Psoas muscle (tissue), 8 donors: Measurements from ENCODE around the gene TTLL6. TPM values are rescaled to one million over a fixed set of nuclear protein-coding genes. Genes with fewer than 3 reads are reported as not detected.

Source experiments
- ATAC-seq, 4 donors: fragments of 200-7000 bp; cut with Tn5 transposase; one replicate each; pipeline ENCODE4 v1.9.1; 2020; ENCODE audit warnings: moderate library complexity in 3 of 4, mild to moderate bottlenecking in 2 of 4
- DNase-seq, 2 donors: peaks; one replicate each; pipeline ENCODE4 v3.0.0-alpha.2; 2020
- H3K27ac ChIP-seq: fragments of 200-600 bp; one replicate; pipeline ENCODE4 v1.8.0; 2022
- H3K27me3 ChIP-seq, 3 donors: fragments of 200-600 bp in 1 of 3; one replicate each; pipeline versions ENCODE4 v1.6.1 to v1.8.0; 2013 to 2022; ENCODE audit warnings: low read length in 2 of 3, mild to moderate bottlenecking in 2 of 3, moderate library complexity in 1 of 3; ENCODE audit not compliant: insufficient read depth in 3 of 3
- H3K36me3 ChIP-seq, 2 donors: fragments of 200-600 bp in 1 of 2; one replicate each; pipeline versions ENCODE4 v1.6.1 to v1.8.0; 2013 to 2022; ENCODE audit warnings: low read depth in 1 of 2, mild to moderate bottlenecking in 1 of 2, moderate library complexity in 1 of 2; ENCODE audit not compliant: insufficient read depth in 1 of 2
- H3K4me1 ChIP-seq: fragments of 200-600 bp; one replicate; pipeline ENCODE4 v1.8.0; 2022
- H3K4me3 ChIP-seq: fragments of 200-600 bp; one replicate; pipeline ENCODE4 v1.8.0; 2022; ENCODE audit warnings: mild to moderate bottlenecking
- H3K9me3 ChIP-seq: fragments of 200-600 bp; one replicate; pipeline ENCODE4 v1.8.0; 2022
- WGBS, 3 donors: extraction: QIAGEN DNeasy Blood & Tissue Kit; methylation state at CpG; one replicate each; pipeline versions ENCODE4 v1.1.6 to v1.1.7; 2013; 5-methylcytosine and 5-hydroxymethylcytosine counted together
- intact Hi-C, 2 donors: fragments of 100-400 bp; cut with DNase I; formaldehyde crosslinking; loops; one replicate each; pipeline versions ENCODE4 v1.11.0 to v1.14.2; 2022
- polyA plus RNA-seq, 3 donors: library from polyadenylated mRNA; stranded (reverse); fragments of 200-250 nt; gene quantifications; one replicate each; pipeline ENCODE4 v1.2.3, GENCODE V29; 2013
- total RNA-seq, 4 donors: library from RNA; stranded (reverse); fragmentation: NEBNext Ultra II Directional in 2 of 4; extraction: Animal tissue kit (Norgen Biotek cat#: 25700) in 2 of 4; gene quantifications; one replicate each; pipeline versions ENCODE4 v1.2.1 to v1.2.4, GENCODE V29; 2021 to 2023
- TF ChIP-seq, protein P1 (sequence below): fragments of 200-600 bp; IDR thresholded peaks from one replicate; pipeline ENCODE4 v1.8.0; 2022; ENCODE audit warnings: antibody characterized with exemption
- donor health status: healthy with polysubstance abuse.
- donor health status: DM: no; HTN: no; CAD: no; lungs with moderate emphysema.
- donor health status: Bipolar disorder and iron deficiency.
- donor health status: healthy.
- donor health status: DM: yes; HTN: yes; CAD: no.
- donor health status: DM: no; HTN: no; CAD: no.
- donor health status: DM: no; HTN: no; CAD: no.
- donor health status: DM: yes; HTN: yes; CAD: no.

TTLL6 gene
- total and polyA plus RNA-seq, 7 donors, result 0.03 to 0.05 TPM; not detected in 5

DNA sequence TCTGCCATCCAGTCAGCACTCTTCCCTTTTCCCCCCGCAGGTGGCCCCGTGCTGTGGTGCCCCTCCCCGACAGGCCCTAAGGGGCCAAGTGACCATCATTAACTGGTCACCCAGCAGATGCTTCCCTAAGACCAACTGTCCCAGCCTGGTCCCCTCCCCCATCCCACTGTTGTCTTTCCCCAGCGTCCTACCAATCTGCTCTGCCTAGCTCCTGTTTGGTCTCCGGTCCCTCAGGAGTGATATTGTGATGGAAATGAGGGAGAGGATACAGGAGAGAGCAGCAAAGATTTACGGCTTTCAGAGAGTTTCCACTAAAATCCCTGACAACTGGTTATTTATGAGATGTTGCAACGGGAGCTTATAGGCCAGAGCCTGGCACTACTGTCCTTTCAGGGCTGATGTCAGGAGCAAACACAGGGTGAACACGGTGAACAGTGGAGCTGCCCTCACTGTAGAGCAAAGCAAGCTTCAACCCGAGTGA is 1.4 kb upstream of the TTLL6 start:
- WGBS, 3 donors, result 50 to 53% (median 52%) methylated on average over 9 of the region's 9 CpGs
- intact Hi-C loops, result loop anchor here in 1 of 2 donors (5.0 kb wide), 1 partner anchor 1741 kb away; no protein-coding TSS in a partner anchor
- H3K36me3 ChIP-seq, result no peaks in the 10 kb centered on the region
- DNase-seq (no peak), ATAC-seq (no peak)
- peaks cover 0 to 65% (median 6%) of the 10 kb centered on the region in 3 donors for H3K27me3 ChIP-seq
- TF ChIP-seq, protein P1, sequence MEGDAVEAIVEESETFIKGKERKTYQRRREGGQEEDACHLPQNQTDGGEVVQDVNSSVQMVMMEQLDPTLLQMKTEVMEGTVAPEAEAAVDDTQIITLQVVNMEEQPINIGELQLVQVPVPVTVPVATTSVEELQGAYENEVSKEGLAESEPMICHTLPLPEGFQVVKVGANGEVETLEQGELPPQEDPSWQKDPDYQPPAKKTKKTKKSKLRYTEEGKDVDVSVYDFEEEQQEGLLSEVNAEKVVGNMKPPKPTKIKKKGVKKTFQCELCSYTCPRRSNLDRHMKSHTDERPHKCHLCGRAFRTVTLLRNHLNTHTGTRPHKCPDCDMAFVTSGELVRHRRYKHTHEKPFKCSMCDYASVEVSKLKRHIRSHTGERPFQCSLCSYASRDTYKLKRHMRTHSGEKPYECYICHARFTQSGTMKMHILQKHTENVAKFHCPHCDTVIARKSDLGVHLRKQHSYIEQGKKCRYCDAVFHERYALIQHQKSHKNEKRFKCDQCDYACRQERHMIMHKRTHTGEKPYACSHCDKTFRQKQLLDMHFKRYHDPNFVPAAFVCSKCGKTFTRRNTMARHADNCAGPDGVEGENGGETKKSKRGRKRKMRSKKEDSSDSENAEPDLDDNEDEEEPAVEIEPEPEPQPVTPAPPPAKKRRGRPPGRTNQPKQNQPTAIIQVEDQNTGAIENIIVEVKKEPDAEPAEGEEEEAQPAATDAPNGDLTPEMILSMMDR, result no peak
- H3K27ac ChIP-seq, result no peak overlapping the region
- H3K9me3 ChIP-seq, result no peaks in the 10 kb centered on the region
- no peak overlapping the region for H3K4me3 ChIP-seq
- no peaks in the 10 kb centered on the region for H3K4me1 ChIP-seq

DNA sequence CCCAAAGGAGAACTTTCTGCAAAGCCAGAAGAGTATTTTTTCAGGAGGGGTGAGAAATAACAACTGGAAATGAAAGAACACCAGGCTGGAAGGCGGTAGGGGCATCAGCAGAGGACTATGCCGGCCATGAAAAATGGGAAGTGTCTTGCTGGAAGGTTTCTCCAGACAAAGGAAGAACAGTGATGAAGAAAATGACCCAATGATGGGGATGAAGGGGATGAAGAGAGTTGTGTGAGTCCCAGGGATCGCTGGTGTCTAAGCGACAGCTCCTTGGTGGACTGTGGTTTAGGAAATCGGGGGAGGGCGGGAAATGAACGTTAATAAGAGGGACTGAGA is 623 bp downstream of the TTLL6 start:
- no peaks in the 10 kb centered on the region for H3K4me1 ChIP-seq
- H3K9me3 ChIP-seq, result no peaks in the 10 kb centered on the region
- H3K4me3 ChIP-seq, result peak overlapping the region; percentile 59
- WGBS, 3 donors, result 4 to 7% (median 6%) methylated on average over 7 of the region's 7 CpGs
- ATAC-seq (peak in 1 of 4 donors; percentile 11), DNase-seq (no peak)
- no peaks in the 10 kb centered on the region for H3K36me3 ChIP-seq
- no peak overlapping the region for H3K27ac ChIP-seq
- intact Hi-C loops, result loop anchor here in 1 of 2 donors (5.0 kb wide), 1 partner anchor 1739 kb away; no protein-coding TSS in a partner anchor
- H3K27me3 ChIP-seq, result peaks cover 0 to 71% (median 6%) of the 10 kb centered on the region in 3 donors
- TF ChIP-seq, protein P1, result no peak

DNA sequence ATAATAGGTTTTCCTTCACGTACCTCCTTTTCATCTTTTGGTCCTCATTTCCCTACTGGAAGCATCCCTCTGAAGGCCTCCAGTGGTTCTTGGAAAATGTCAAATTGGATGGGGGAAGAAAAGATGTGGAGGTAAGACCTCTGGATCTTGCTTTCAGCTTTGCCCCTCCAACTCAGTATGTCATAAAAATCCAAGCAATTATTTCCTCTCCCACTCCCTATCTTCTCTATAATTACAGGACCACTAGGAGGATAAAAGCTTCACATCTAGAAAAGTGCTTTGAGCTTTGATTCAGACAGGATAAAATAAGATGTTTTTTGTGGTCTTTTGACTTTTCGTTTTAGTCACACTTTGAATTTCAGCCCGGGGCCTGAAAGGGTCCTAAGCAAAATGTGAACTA is 1.7 kb downstream of the TTLL6 start:
- no peaks in the 10 kb centered on the region for H3K9me3 ChIP-seq
- no peak overlapping the region for H3K4me3 ChIP-seq
- DNase-seq (no peak), ATAC-seq (no peak)
- no peak overlapping the region for H3K27ac ChIP-seq
- H3K27me3 ChIP-seq, result peaks cover 0 to 68% (median 6%) of the 10 kb centered on the region in 3 donors
- no peaks in the 10 kb centered on the region for H3K36me3 ChIP-seq
- 57 to 68% (median 60%) methylated on average over 3 of the region's 3 CpGs for WGBS, 3 donors
- H3K4me1 ChIP-seq, result no peaks in the 10 kb centered on the region
- intact Hi-C loops, result loop anchor here in 1 of 2 donors (2.0 to 5.0 kb wide), 2 partner anchors 63 to 1738 kb away; no protein-coding TSS in a partner anchor
- TF ChIP-seq, protein P1, result no peak

DNA sequence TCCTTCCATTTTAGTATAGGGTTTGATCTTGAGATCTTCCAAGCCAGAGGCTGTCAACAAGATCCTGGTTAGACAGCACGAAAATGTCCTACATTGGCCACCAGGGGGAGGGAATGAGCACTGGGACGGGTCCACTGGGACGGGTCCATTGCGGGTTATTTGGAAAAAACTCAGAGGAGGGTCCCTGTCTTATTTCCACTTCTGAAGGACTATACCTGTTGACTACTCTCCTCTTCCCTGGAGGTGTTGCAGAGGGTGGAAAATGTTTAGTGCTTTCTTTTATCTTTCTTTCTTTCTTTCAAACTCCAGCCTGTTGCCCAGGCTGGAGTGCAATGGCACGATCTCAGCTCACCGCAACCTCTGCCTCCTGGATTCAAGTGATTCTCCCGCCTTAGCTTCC is 2.5 kb downstream of the TTLL6 start:
- Histone ChIP-seq H3K36me3 (no peaks in the 10 kb centered on the region), H3K4me3 (no peak overlapping the region), H3K9me3 (no peaks in the 10 kb centered on the region), H3K4me1 (no peaks in the 10 kb centered on the region), H3K27ac (no peak overlapping the region), H3K27me3 (peaks cover 0 to 60% (median 6%) of the 10 kb centered on the region in 3 donors)
- WGBS, 3 donors, result 24 to 29% (median 25%) methylated on average over 7 of the region's 7 CpGs
- DNase-seq, result peak in 1 of 2 donors; percentile 28
- peak; percentile 43 to 67 (median 50) for ATAC-seq
- TF ChIP-seq, protein P1, result peak; percentile 83
- intact Hi-C loops, result loop anchor here in 1 of 2 donors (2.0 to 5.0 kb wide), 2 partner anchors 64 to 218 kb away; no protein-coding TSS in a partner anchor

DNA sequence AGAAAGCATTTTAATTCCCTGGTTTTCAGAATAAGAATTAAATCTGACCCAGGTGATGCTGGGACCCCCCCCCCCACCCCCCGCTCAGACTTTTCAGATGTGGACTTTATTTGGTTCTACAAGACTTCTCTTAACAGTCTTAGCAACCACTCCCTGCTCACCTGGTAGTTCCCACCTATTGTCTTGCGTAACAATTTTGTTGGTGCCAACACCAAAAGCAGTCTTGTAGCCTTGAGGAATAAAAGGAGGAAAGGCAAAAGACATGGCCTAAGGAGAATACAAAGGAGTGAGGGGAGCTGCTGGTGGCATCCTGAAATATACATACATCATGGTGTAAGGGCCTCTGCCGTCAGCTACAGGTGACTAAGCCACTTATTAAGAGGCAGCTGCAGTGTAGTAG is 5.0 kb downstream of the TTLL6 start:
- TF ChIP-seq, protein P1, result no peak
- Histone ChIP-seq H3K27me3 (peaks cover 0 to 35% (median 0%) of the 10 kb centered on the region in 3 donors), H3K4me1 (no peaks in the 10 kb centered on the region), H3K9me3 (no peaks in the 10 kb centered on the region), H3K27ac (no peak overlapping the region), H3K36me3 (no peaks in the 10 kb centered on the region), H3K4me3 (no peak overlapping the region)
- ATAC-seq, result no peak
- 86 to 90% (median 87%) methylated on average over 3 of the region's 3 CpGs for WGBS, 3 donors
- DNase-seq, result no peak
- intact Hi-C loops, result loop anchor here in 1 of 2 donors (5.0 kb wide), 1 partner anchor 220 kb away; no protein-coding TSS in a partner anchor
